ENCODE data around the gene SEPTIN1. TPM values are rescaled to one million over a fixed set of nuclear protein-coding genes. Genes with fewer than 3 reads are reported as not detected.

The SEPTIN1 gene
- total and polyA plus RNA-seq, 2 experiments from 2014 or later: 1.5 TPM; not detected in 1

Small RNAs within 50 kb of the gene (small RNA-seq; reads per million reads assigned to genes)
- 0.25 reads per million for gene RF00406

Other genes starting within 250 kb of the SEPTIN1 start
- gene CORO1A, start 199.0 kb downstream of the SEPTIN1 start, total RNA-seq: 2.4 and 3.2 TPM in 2 replicates
- 1.7 and 3.4 TPM in 2 replicates for gene CORO1A, start 199.0 kb downstream of the SEPTIN1 start, polyA plus RNA-seq
- 211 and 237 TPM in 2 replicates for gene BOLA2B, start 188.9 kb downstream of the SEPTIN1 start, total RNA-seq
- 124 and 132 TPM in 2 replicates for gene BOLA2B, start 188.9 kb downstream of the SEPTIN1 start, polyA plus RNA-seq
- gene SLX1A, start 188.7 kb downstream of the SEPTIN1 start, total RNA-seq: 22.1 and 25.1 TPM in 2 replicates
- gene SLX1A, start 188.7 kb downstream of the SEPTIN1 start, polyA plus RNA-seq: 111 and 125 TPM in 2 replicates
- 8.1 and 17.8 TPM in 2 replicates for gene SULT1A3, start 183.3 kb downstream of the SEPTIN1 start, total RNA-seq
- 23.1 and 32.3 TPM in 2 replicates for gene SULT1A3, start 183.3 kb downstream of the SEPTIN1 start, polyA plus RNA-seq
- 2.4 and 3.5 TPM in 2 replicates for gene NPIPB13, start 134.1 kb downstream of the SEPTIN1 start, total RNA-seq
- gene NPIPB13, start 134.1 kb downstream of the SEPTIN1 start, polyA plus RNA-seq: 1.9 and 4.8 TPM in 2 replicates
- gene CD2BP2, start 27.3 kb downstream of the SEPTIN1 start, total RNA-seq: 44.2 and 45.1 TPM in 2 replicates
- gene CD2BP2, start 27.3 kb downstream of the SEPTIN1 start, polyA plus RNA-seq: 37.6 and 41.0 TPM in 2 replicates
- gene TBC1D10B, start 12.1 kb downstream of the SEPTIN1 start, total RNA-seq: 21.4 and 29.3 TPM in 2 replicates
- 33.3 and 37.9 TPM in 2 replicates for gene TBC1D10B, start 12.1 kb downstream of the SEPTIN1 start, polyA plus RNA-seq
- gene MYL11, start 7.8 kb downstream of the SEPTIN1 start, total RNA-seq: 4.0 TPM in 1 of 2 replicates, not detected in the other
- gene MYL11, start 7.8 kb downstream of the SEPTIN1 start, polyA plus RNA-seq: 2.2 and 5.3 TPM in 2 replicates
- 7.7 and 8.0 TPM in 2 replicates for gene ZNF48, start 12.9 kb upstream of the SEPTIN1 start, total RNA-seq
- gene ZNF48, start 12.9 kb upstream of the SEPTIN1 start, polyA plus RNA-seq: 6.1 and 7.1 TPM in 2 replicates
- 12.4 and 18.7 TPM in 2 replicates for gene ZNF771, start 25.0 kb upstream of the SEPTIN1 start, total RNA-seq
- gene ZNF771, start 25.0 kb upstream of the SEPTIN1 start, polyA plus RNA-seq: 23.6 and 25.2 TPM in 2 replicates
- 25.9 and 33.8 TPM in 2 replicates for gene DCTPP1, start 47.5 kb upstream of the SEPTIN1 start, total RNA-seq
- gene DCTPP1, start 47.5 kb upstream of the SEPTIN1 start, polyA plus RNA-seq: 36.3 and 47.2 TPM in 2 replicates
- gene SEPHS2, start 63.3 kb upstream of the SEPTIN1 start, total RNA-seq: 36.1 and 51.3 TPM in 2 replicates
- 69.2 and 81.0 TPM in 2 replicates for gene SEPHS2, start 63.3 kb upstream of the SEPTIN1 start, polyA plus RNA-seq
- 1.5 and 3.4 TPM in 2 replicates for gene ITGAL, start 90.2 kb upstream of the SEPTIN1 start, total RNA-seq
- gene ITGAL, start 90.2 kb upstream of the SEPTIN1 start, polyA plus RNA-seq: 0.95 and 1.1 TPM in 2 replicates
- gene ZNF768, start 144.0 kb upstream of the SEPTIN1 start, total RNA-seq: 37.6 and 44.1 TPM in 2 replicates
- 19.9 and 25.2 TPM in 2 replicates for gene ZNF768, start 144.0 kb upstream of the SEPTIN1 start, polyA plus RNA-seq
- gene ZNF747, start 152.3 kb upstream of the SEPTIN1 start, total RNA-seq: 11.1 and 13.4 TPM in 2 replicates
- gene ZNF747, start 152.3 kb upstream of the SEPTIN1 start, polyA plus RNA-seq: 9.9 and 10.5 TPM in 2 replicates
- gene ZNF764, start 175.8 kb upstream of the SEPTIN1 start, total RNA-seq: 9.8 and 13.8 TPM in 2 replicates
- 12.1 and 12.5 TPM in 2 replicates for gene ZNF764, start 175.8 kb upstream of the SEPTIN1 start, polyA plus RNA-seq
- gene ZNF688, start 189.2 kb upstream of the SEPTIN1 start, total RNA-seq: 7.1 and 9.8 TPM in 2 replicates
- gene ZNF688, start 189.2 kb upstream of the SEPTIN1 start, polyA plus RNA-seq: 21.0 and 21.3 TPM in 2 replicates
- gene ZNF785, start 203.1 kb upstream of the SEPTIN1 start, total RNA-seq: 10.8 and 11.7 TPM in 2 replicates
- gene ZNF785, start 203.1 kb upstream of the SEPTIN1 start, polyA plus RNA-seq: 7.3 and 10.0 TPM in 2 replicates
- 7.1 and 8.0 TPM in 2 replicates for gene ZNF689, start 227.8 kb upstream of the SEPTIN1 start, total RNA-seq
- 5.6 and 8.7 TPM in 2 replicates for gene ZNF689, start 227.8 kb upstream of the SEPTIN1 start, polyA plus RNA-seq